Measurements from ENCODE around the gene FHOD1.

GRCh38 chr16:67202426-67202825, 44.9 kb downstream of the FHOD1 start:
- no peak for TF ChIP-seq POLR2AphosphoS5 (IDR thresholded peaks at IDR 0.05)
- TF ChIP-seq, protein P1, sequence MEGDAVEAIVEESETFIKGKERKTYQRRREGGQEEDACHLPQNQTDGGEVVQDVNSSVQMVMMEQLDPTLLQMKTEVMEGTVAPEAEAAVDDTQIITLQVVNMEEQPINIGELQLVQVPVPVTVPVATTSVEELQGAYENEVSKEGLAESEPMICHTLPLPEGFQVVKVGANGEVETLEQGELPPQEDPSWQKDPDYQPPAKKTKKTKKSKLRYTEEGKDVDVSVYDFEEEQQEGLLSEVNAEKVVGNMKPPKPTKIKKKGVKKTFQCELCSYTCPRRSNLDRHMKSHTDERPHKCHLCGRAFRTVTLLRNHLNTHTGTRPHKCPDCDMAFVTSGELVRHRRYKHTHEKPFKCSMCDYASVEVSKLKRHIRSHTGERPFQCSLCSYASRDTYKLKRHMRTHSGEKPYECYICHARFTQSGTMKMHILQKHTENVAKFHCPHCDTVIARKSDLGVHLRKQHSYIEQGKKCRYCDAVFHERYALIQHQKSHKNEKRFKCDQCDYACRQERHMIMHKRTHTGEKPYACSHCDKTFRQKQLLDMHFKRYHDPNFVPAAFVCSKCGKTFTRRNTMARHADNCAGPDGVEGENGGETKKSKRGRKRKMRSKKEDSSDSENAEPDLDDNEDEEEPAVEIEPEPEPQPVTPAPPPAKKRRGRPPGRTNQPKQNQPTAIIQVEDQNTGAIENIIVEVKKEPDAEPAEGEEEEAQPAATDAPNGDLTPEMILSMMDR (IDR thresholded peaks at IDR 0.05) = no peak
